Thyroid gland (tissue), 4 donors: ENCODE results near the gene TTLL13.

Source experiments
- POLR2A ChIP-seq, 2 donors: fragments of 450-650 bp; IDR thresholded peaks; one replicate each; pipeline ENCODE4 v1.6.1; 2017; ENCODE audit warnings: antibody characterized with exemption in 2 of 2, mild to moderate bottlenecking in 2 of 2, moderate library complexity in 1 of 2
- TF ChIP-seq, protein P1 (sequence below), 6 experiments: fragments of 200-600 bp in 3 of 6; fragments of 450-650 bp in 3 of 6; sonication (generic) in 3 of 6; IDR thresholded peaks; one replicate each; pipeline ENCODE4 v1.5.1; 2016 to 2019; ENCODE audit warnings: antibody characterized with exemption in 6 of 6, mild to moderate bottlenecking in 2 of 6, inconsistent platforms in 1 of 6, moderate library complexity in 1 of 6

DNA sequence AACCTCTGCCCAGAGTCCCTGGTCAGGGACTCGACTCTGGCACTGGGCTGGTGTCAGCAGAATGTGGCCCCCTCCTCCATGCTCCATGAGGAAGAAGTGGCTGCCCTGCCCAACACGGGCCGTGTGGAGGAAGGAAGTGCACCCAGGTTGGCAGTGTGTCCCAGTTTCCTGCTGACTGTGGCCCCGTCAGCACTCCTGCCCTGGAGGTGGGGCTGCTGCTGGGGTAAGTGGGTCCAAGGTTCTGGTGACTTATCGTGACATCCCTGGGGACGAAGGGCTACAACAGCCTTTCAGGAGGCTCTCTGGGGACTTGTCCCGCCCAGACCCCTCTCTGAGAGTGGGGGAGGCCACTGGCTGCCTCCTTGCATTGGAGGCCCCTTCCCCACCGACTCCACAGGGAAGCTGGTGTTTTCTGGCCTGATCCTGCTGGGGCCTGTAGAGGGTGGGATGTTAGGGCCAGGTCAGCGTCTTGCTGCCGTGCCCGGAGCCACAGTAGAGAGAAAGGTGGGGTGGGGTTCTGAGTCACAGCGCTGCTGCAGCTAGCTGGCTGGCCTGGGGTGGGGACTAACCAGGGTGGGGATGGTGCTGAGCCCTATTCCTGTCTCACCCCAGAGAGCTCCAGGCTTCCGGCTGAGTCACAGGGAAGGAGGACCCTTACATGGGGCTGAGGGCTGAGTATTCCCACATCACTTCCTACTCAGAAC is 37.8 kb upstream of the TTLL13 start:
- no peak for TF ChIP-seq POLR2A (IDR thresholded peaks at IDR 0.05)
- TF ChIP-seq, protein P1, sequence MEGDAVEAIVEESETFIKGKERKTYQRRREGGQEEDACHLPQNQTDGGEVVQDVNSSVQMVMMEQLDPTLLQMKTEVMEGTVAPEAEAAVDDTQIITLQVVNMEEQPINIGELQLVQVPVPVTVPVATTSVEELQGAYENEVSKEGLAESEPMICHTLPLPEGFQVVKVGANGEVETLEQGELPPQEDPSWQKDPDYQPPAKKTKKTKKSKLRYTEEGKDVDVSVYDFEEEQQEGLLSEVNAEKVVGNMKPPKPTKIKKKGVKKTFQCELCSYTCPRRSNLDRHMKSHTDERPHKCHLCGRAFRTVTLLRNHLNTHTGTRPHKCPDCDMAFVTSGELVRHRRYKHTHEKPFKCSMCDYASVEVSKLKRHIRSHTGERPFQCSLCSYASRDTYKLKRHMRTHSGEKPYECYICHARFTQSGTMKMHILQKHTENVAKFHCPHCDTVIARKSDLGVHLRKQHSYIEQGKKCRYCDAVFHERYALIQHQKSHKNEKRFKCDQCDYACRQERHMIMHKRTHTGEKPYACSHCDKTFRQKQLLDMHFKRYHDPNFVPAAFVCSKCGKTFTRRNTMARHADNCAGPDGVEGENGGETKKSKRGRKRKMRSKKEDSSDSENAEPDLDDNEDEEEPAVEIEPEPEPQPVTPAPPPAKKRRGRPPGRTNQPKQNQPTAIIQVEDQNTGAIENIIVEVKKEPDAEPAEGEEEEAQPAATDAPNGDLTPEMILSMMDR (IDR thresholded peaks at IDR 0.05) = no peak
